Calu3 (cell line): ENCODE measurements around the gene NAALADL2. TPM values are rescaled to one million over a fixed set of nuclear protein-coding genes. Genes with fewer than 3 reads are reported as not detected.

Source experiments
- BruUV-seq: library from RNA; stranded (reverse); fragments of 400-500 nt; replicated peaks from 2 replicates; lab custom pipeline; 2021; lab: Mats Ljungman, UMichigan
- CTCF ChIA-PET: fragments of 300-600 bp; sonication (Branson Sonifier 250); formaldehyde crosslinking; loops from one replicate; lab custom pipeline; 2022; ENCODE audit warnings: antibody characterized with exemption; lab: Charles Lee
- DNase-seq: peaks from one replicate; pipeline ENCODE4 v3.0.0; 2022
- H3K27ac Mint-ChIP-seq: one replicate; pipeline ENCODE4 v1.8.0; 2022; ENCODE audit warnings: mixed read lengths; ENCODE audit not compliant: unreplicated experiment
- H3K27me3 Mint-ChIP-seq: one replicate; pipeline ENCODE4 v1.8.0; 2022; ENCODE audit warnings: mixed read lengths; ENCODE audit not compliant: unreplicated experiment
- H3K36me3 Mint-ChIP-seq: one replicate; pipeline ENCODE4 v1.8.0; 2022; ENCODE audit warnings: mild to moderate bottlenecking, moderate library complexity, mixed read lengths; ENCODE audit not compliant: insufficient read depth, unreplicated experiment
- H3K4me1 Mint-ChIP-seq: one replicate; pipeline ENCODE4 v1.8.0; 2022; ENCODE audit warnings: mild to moderate bottlenecking, low read depth, mixed read lengths; ENCODE audit not compliant: unreplicated experiment
- H3K4me3 Mint-ChIP-seq: one replicate; pipeline ENCODE4 v1.8.0; 2022; ENCODE audit warnings: mild to moderate bottlenecking, low read depth, moderate library complexity, mixed read lengths; ENCODE audit not compliant: unreplicated experiment
- H3K9me3 Mint-ChIP-seq: one replicate; pipeline ENCODE4 v1.8.0; 2022; ENCODE audit warnings: low read depth, mixed read lengths; ENCODE audit not compliant: unreplicated experiment
- intact Hi-C: fragments of 100-400 bp; cut with micrococcal nuclease; formaldehyde crosslinking; loops from one replicate; pipeline ENCODE4 v1.10.0; 2022; ENCODE audit not compliant: unreplicated experiment
- total RNA-seq: library from RNA; stranded (reverse); gene quantifications from 2 replicates; pipeline ENCODE4 v1.2.3, GENCODE V29; 2022
- TF ChIP-seq, protein P1 (sequence below): fragments of 200-600 bp; IDR thresholded peaks from one replicate; pipeline ENCODE4 v1.8.0; 2022; ENCODE audit warnings: antibody characterized with exemption; ENCODE audit not compliant: unreplicated experiment

Gene NAALADL2
- total RNA-seq, 1 experiment from 2014 or later, result 36.9 TPM

DNA sequence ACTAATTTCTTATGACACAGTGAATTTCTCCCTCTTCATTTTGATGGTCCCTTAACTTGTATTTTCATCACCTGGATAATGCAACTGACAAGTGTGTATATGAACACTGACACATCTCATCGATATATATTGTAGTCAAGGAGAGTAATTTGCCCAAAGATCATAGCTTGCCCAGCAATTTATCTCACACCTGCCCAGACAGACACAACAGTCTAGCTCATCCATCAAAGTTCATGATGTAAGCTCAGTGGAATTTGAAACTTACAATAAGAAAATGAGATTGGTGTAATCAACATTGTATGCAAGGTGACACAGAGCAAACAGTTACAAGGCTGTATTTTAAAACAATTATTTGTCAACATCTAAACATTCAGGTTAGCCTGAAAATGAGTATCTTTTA is 805.8 kb downstream of the NAALADL2 start:
- Mint-ChIP-seq H3K9me3 (no peaks in the 10 kb centered on the region), H3K4me3 (no peak overlapping the region), H3K4me1 (no peaks in the 10 kb centered on the region), H3K27me3 (no peaks in the 10 kb centered on the region), H3K36me3 (no peaks in the 10 kb centered on the region), H3K27ac (no peak overlapping the region)
- TF ChIP-seq, protein P1, sequence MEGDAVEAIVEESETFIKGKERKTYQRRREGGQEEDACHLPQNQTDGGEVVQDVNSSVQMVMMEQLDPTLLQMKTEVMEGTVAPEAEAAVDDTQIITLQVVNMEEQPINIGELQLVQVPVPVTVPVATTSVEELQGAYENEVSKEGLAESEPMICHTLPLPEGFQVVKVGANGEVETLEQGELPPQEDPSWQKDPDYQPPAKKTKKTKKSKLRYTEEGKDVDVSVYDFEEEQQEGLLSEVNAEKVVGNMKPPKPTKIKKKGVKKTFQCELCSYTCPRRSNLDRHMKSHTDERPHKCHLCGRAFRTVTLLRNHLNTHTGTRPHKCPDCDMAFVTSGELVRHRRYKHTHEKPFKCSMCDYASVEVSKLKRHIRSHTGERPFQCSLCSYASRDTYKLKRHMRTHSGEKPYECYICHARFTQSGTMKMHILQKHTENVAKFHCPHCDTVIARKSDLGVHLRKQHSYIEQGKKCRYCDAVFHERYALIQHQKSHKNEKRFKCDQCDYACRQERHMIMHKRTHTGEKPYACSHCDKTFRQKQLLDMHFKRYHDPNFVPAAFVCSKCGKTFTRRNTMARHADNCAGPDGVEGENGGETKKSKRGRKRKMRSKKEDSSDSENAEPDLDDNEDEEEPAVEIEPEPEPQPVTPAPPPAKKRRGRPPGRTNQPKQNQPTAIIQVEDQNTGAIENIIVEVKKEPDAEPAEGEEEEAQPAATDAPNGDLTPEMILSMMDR, result no peak
- no peak for DNase-seq
- no TSS peak for BruUV-seq
- CTCF ChIA-PET, result no interaction called here
- intact Hi-C loops, result loop anchor here (5.0 kb wide), 1 partner anchor 127 kb away; no protein-coding TSS in a partner anchor

DNA sequence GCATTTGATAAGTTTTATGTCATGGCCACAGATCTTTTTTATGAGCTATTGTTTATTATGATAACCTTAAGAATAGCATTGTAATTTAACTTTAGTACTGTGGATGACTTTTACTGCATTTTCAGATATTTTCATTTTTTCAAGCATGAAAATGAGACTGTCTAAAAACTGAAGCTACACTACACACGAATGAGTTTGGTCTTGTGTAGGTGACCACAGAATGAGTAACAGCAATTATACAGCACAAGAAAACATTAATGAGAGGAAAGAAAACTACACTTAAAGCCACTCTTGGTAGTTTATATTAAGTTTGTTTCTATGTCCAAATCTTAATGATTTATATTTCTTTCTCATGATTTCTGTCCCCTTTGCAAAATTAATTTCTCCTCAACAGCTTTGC is 809.2 kb downstream of the NAALADL2 start:
- CTCF ChIA-PET, result interaction anchor here (0.6 kb wide), 1 partner anchor 9 kb away, joined by 4 read pairs; no protein-coding TSS in a partner anchor
- no TSS peak for BruUV-seq
- TF ChIP-seq, protein P1, result no peak
- Mint-ChIP-seq H3K4me1 (no peaks in the 10 kb centered on the region), H3K9me3 (no peaks in the 10 kb centered on the region), H3K36me3 (no peaks in the 10 kb centered on the region), H3K4me3 (no peak overlapping the region), H3K27ac (no peak overlapping the region), H3K27me3 (no peaks in the 10 kb centered on the region)
- intact Hi-C loops, result loop anchor here (5.0 kb wide), 1 partner anchor 124 kb away; no protein-coding TSS in a partner anchor
- DNase-seq, result no peak

DNA sequence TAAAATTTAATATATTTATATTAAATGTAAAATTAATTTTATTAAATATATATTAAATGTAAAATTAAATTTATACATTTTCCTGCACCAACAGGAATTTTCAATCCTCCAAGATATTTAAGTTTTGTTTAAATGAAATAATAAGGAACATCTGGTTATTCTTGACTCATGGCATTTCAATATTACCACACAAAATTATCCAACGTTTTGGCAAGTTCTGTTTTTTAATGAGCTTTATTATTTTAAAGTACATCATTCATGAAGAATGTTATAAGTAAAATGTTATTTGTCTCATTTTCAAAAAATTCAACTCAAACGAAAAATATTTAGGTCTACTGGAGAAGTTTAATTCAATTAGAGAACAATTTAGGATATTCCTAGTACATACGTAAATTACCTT is 811.4 kb downstream of the NAALADL2 start:
- CTCF ChIA-PET, result no interaction called here
- DNase-seq, result no peak
- Mint-ChIP-seq H3K9me3 (no peaks in the 10 kb centered on the region), H3K27me3 (no peaks in the 10 kb centered on the region), H3K4me3 (no peak overlapping the region), H3K4me1 (no peaks in the 10 kb centered on the region), H3K27ac (no peak overlapping the region), H3K36me3 (no peaks in the 10 kb centered on the region)
- BruUV-seq, result no TSS peak
- intact Hi-C loops, result no loop called here
- TF ChIP-seq, protein P1, result no peak

DNA sequence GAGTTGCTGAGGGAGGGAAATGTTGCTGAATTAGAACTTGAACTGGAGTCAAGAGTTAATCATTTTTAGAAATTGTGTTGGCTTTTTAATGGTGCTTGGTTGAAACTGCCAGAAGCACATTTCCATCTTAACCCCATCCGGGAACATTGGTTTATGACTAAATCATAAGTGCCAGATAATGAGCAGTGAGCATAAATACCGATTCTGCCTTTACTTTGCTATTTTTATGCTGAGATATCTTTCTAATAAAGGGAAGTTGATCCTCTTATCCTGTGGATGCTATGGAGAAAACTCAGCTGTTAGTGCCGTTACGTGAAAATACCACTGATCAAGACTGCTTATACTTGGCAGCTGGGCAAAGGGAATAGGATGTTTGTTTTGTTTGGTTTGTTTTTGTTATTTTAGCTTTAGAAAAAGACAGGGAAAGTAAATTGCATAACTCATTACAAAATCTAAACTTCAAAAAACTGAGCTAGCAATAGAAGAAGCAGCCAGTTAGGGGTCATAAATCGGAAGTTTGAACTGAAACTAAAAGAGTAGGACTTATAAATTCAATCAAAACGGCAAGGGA is 813.1 kb downstream of the NAALADL2 start:
- H3K9me3 Mint-ChIP-seq, result no peaks in the 10 kb centered on the region
- H3K27me3 Mint-ChIP-seq, result no peaks in the 10 kb centered on the region
- no peak for DNase-seq
- CTCF ChIA-PET, result interaction anchor here (0.6 kb wide), 1 partner anchor 736 kb away, joined by 3 read pairs; no protein-coding TSS in a partner anchor
- no peak overlapping the region for H3K27ac Mint-ChIP-seq
- BruUV-seq, result no TSS peak
- intact Hi-C loops, result no loop called here
- H3K4me1 Mint-ChIP-seq, result no peaks in the 10 kb centered on the region
- H3K4me3 Mint-ChIP-seq, result no peak overlapping the region
- TF ChIP-seq, protein P1, result no peak
- no peaks in the 10 kb centered on the region for H3K36me3 Mint-ChIP-seq
